A549 treated with CpdA at 1 μM for 4 hours (cell line): Measurements from ENCODE around the gene CCR1. TPM values are rescaled to one million over a fixed set of nuclear protein-coding genes. Genes with fewer than 3 reads are reported as not detected.

Experiments
- total RNA-seq: library from RNA; stranded (reverse); fragments of 200-300 nt; extraction: Qiagen RNA extraction; gene quantifications from 5 replicates; pipeline ENCODE4 v1.2.3, GENCODE V29; 2022; ENCODE audit warnings: low read depth

Gene CCR1
- not detected in 5 replicates for total RNA-seq

DNA sequence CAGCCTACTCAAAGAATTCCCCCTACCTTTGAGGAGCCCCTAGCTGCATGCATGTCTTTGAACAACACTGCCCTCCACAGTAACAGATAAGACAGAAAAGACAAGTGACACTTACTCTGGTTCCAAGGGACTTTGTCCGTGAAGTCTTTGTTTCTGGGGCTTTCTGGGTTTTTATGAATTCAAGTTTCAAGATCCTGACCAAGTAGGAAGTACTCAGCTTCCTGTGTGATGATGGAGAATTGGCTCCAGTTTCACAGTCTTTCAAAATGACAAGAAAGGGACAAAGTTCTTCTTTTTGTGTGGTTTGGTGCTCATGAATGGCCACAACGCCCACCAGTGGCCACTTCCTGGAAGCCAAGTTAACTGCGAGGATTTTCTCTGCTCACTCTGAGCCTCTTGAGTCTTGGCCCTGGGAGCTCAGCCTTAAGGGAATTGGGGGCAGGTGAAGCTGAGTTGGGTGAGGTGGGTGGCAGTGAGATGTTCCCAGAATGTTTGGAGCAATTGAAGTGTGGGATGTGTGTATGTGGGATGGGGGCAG lies at the start of gene CCR1:
Gene CCR1, minus strand, starts transcription at position 147 of the 538 bp plus-strand sequence. CDS start 4,000 bp downstream, outside the sequence.

DNA sequence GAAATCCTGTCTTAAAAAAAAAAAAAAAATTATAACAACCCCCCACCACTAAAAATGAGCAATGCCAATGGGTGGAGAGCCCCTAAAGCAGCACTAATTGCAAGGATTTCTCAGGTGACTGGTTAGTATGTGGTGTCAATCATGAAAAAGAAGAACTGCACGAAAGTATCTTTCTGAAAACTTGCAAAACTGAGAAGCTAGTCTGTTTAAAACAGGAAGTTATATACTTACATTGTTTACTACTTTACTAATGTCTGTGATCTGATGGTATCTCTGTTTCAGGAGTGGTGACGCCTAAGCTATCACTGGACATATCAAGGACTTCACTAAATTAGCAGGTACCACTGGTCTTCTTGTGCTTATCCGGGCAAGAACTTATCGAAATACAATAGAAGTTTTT lies 34.0 kb upstream of the CCR1 start, which contains the start of gene CCR3:
Gene CCR3, plus strand, starts transcription at position 341 of the 400 bp plus-strand sequence. CDS start 22,699 bp downstream, outside the sequence.

Other genes starting within 250 kb of the CCR1 start
- gene FYCO1, start 212.5 kb downstream of the CCR1 start, total RNA-seq = 4.3 to 6.6 TPM (median 5.3 TPM) in 5 replicates
- not detected in 5 replicates for gene XCR1, start 180.8 kb downstream of the CCR1 start, total RNA-seq
- not detected in 5 replicates for gene CCR3, start 34.1 kb upstream of the CCR1 start, total RNA-seq
- gene CCR2, start 145.8 kb upstream of the CCR1 start, total RNA-seq = not detected in 5 replicates
- gene CCR5, start 162.6 kb upstream of the CCR1 start, total RNA-seq = not detected in 5 replicates
- 0.13 to 0.26 TPM (median 0.22 TPM) in 4 of 5 replicates, not detected in the other for gene CCRL2, start 198.9 kb upstream of the CCR1 start, total RNA-seq